HCT116 (cell line): ENCODE measurements around the gene HCRTR1.

ENCODE experiments used
- ELF1 ChIP-seq: IDR thresholded peaks from 2 replicates; pipeline ENCODE4 v1.6.1; 2012; ENCODE audit warnings: low read depth, borderline replicate concordance
- EZH2 ChIP-seq: fragments of 200-600 bp; sonication (generic); IDR thresholded peaks from 2 replicates; pipeline ENCODE4 v1.6.1; 2017; ENCODE audit warnings: antibody characterized with exemption, mixed run types
- EZH2phosphoT487 ChIP-seq: fragments of 200-600 bp; IDR thresholded peaks from 2 replicates; pipeline ENCODE4 v1.6.1; 2018; ENCODE audit warnings: antibody characterized with exemption, borderline replicate concordance
- POLR2A ChIP-seq: IDR thresholded peaks from 2 replicates; pipeline ENCODE4 v1.7.0; 2011; ENCODE audit warnings: borderline replicate concordance; ENCODE audit not compliant: insufficient read depth, insufficient read length; ENCODE audit errors: extremely low read depth
- POLR2AphosphoS5 ChIP-seq: IDR thresholded peaks from 2 replicates; pipeline ENCODE4 v1.6.1; 2011; ENCODE audit warnings: mild to moderate bottlenecking, low read depth, low read length, moderate library complexity
- TF ChIP-seq, protein P1 (sequence below), 3 experiments: fragments of 200-600 bp in 1 of 3; sonication (generic) in 1 of 3; IDR thresholded peaks in 2 of 3; conservative IDR thresholded peaks in 1 of 3; 2 replicates each; pipeline ENCODE4 v1.5.1; 2012 to 2017; ENCODE audit warnings: low read depth in 2 of 3, low read length in 2 of 3, antibody characterized with exemption in 1 of 3, borderline replicate concordance in 1 of 3, control low read depth in 1 of 3, mild to moderate bottlenecking in 1 of 3, mixed read lengths in 1 of 3, mixed run types in 1 of 3, moderate library complexity in 1 of 3; ENCODE audit not compliant: insufficient read depth in 1 of 3

GRCh38 chr1:31607360-31607759 lies 10.1 kb upstream of the HCRTR1 start:
- TF ChIP-seq, protein P1, sequence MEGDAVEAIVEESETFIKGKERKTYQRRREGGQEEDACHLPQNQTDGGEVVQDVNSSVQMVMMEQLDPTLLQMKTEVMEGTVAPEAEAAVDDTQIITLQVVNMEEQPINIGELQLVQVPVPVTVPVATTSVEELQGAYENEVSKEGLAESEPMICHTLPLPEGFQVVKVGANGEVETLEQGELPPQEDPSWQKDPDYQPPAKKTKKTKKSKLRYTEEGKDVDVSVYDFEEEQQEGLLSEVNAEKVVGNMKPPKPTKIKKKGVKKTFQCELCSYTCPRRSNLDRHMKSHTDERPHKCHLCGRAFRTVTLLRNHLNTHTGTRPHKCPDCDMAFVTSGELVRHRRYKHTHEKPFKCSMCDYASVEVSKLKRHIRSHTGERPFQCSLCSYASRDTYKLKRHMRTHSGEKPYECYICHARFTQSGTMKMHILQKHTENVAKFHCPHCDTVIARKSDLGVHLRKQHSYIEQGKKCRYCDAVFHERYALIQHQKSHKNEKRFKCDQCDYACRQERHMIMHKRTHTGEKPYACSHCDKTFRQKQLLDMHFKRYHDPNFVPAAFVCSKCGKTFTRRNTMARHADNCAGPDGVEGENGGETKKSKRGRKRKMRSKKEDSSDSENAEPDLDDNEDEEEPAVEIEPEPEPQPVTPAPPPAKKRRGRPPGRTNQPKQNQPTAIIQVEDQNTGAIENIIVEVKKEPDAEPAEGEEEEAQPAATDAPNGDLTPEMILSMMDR (IDR thresholded peaks at IDR 0.05 in 2 of 3, conservative IDR thresholded peaks at IDR 0.05 in 1 of 3; ENCODE audit: borderline replicate concordance in 1 of 3, insufficient read depth in 1 of 3, low read depth in 2 of 3, low read length in 2 of 3): no peak
- no peak for TF ChIP-seq EZH2
- TF ChIP-seq POLR2A: no peak
- TF ChIP-seq ELF1: no peak
- no peak for TF ChIP-seq POLR2AphosphoS5
- no peak for TF ChIP-seq EZH2phosphoT487
